HPDE6-E6E7 (cell line): ENCODE results near the gene ZNF415.
"Not testable (repeated sequence)": the region's sequence is repeated elsewhere in the genome, so short reads cannot be mapped to it uniquely, and the experiment has no call there.

ENCODE experiments used
- DNase-seq: peaks from one replicate; pipeline ENCODE4 v3.0.0; 2011; ENCODE audit warnings: missing footprints; ENCODE audit errors: extremely low spot score

ZNF415 gene

GRCh38 chr19:53102756-53103233, 29.9 kb downstream of the ZNF415 start:
- peak; percentile 14 for DNase-seq

DNA sequence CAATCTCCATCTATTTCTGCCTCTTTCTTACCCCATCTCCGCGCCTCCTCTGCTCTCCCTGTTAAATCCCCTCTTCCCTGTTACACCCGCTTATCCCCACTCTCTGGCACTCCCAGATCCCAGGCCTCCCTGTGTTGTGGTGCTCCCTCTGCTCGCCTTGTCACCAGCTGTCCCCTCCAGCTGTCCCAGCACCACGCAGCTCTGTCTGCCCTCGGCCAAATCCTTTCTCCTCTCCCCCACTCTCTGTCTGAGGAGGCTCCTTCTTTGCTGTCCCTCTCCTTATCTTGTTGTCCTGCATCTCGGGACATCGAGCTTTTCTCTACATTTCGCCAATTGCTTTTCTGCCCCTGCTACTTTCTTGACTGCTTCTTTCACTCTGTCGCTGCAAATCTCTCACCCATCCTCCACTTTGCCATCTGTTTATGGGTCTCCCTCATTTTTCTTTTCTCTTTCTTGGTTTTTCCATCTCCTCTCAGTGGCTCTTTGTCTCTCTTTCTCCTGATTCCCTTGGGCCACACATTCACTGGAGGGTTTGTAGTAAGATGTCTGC, 30.4 kb downstream of the ZNF415 start:
- no peak for DNase-seq

GRCh38 chr19:53101518-53101917, 31.2 kb downstream of the ZNF415 start:
- no peak for DNase-seq

GRCh38 chr19:53098570-53098969, 34.1 kb downstream of the ZNF415 start:
- DNase-seq, result not testable (repeated sequence)

GRCh38 chr19:53096982-53097690, 35.6 kb downstream of the ZNF415 start:
- not testable (repeated sequence) for DNase-seq

GRCh38 chr19:53096579-53096978, 36.1 kb downstream of the ZNF415 start:
- DNase-seq, result not testable (repeated sequence)

DNA sequence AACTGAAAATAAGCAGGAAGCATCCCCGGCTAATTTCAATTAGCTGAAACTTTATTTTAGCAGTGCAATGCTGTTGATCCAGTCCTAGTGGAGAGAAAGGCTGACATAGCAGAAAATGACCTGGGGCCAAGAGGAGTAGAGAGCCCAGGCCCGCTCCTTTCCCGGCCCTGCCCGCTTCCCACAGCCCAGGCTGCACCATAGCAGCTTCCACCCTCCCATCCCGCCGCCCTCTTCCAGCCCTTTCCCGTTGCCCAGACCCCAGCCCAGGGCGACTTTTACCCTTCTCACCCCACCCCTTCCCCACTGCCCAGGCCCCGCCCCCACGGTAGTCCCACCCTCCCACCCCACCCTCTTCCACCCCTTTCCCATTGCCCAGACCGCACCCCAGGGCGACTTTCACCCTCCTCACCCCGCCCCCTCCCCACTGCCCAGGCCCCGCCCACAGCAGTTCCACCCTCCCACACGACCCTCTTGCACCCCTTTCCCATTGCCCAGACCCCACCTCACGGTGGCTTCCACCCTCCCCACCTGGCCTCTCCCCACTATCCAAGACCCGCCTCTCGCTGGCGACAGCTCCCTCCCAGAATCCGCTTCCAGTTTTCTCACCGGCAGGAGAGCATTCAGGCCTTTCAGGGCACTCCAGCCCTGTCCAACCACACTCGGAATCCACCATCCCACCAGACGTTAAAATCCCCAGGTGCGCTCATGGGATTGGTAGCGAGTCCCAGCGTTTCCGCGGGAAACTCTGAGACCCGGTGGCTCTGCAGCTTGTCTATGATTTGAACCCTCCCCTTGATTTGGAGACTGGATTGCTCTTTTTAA, 37.7 kb downstream of the ZNF415 start:
- no peak for DNase-seq

DNA sequence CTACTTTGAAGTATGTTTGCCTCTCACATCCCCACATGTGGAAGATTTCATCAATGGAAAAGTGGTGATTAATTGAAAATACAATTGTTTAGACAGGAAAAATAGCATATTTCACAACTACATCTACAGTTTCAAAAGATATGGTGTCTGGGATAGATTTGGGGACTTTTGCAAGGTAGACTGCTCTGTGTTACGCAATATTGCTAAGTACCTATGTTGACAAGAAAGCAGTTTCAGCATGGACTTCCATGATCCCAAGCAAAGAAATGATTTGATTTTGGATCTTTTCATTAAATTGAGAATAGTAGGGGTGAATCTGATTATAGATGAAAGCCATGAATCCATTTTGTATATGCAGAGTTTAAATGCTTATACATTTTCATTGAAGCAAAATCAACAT, 40.0 kb downstream of the ZNF415 start:
- no peak for DNase-seq

GRCh38 chr19:53091413-53092254, 41.1 kb downstream of the ZNF415 start:
- no peak for DNase-seq

DNA sequence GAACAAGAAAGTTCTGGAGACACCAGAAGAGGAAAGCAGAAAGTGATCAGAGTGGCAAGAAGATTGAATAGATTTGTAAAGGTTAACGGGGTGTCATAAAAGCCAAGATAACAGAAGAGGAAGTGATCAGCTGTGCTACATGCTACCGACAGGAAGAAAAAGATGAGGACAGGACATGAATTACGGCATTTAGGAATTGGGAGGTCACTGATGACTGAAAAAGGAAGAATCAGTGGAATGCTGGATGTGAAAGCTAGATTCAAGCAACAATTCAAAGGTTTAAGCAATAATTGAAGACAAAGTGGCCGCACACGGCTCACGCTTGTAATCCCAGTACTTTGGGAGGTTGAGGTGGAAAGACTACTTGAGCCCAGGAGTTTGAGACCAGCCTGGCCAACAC, 44.6 kb downstream of the ZNF415 start:
- DNase-seq, result no peak

DNA sequence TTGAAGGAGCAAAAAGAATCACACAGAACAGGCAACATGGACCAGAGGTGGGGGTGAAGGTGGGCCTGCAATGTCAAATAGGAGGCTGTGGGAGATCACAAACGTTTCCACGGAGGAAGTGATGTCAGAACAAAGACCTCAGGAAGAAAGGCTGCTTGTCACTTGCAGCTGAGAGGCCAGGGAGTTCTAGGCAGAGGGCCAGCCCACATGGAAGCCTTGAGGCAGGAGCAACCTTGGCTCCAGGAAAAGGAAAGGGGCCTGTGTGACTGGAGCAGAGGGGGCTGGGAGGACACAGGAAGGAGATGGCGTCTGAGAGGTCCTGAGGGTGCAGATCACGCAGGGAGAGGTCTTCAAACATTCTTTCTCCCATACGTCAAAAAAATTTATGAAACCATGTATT, 45.8 kb downstream of the ZNF415 start:
- no peak for DNase-seq

DNA sequence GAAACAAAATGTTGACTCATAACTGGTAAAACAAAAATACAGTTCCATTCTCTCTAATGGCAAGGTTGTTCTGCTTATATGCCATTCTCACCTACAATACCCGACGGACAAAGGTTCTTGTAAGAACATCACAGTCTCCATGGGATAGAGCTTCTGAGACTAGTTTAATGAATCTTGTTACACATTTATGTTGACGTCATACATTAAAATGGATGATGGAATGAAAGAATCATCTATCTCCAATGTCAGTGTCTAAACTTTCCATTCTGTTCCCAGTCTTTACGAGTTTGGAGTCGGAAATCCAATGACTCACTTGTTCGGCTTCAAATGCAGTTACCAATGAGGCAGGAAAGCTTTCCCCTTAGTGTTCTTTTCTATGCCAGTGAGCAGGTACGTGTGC, 47.2 kb downstream of the ZNF415 start:
- DNase-seq, result no peak

GRCh38 chr19:53082929-53083328, 49.8 kb downstream of the ZNF415 start:
- no peak for DNase-seq

DNA sequence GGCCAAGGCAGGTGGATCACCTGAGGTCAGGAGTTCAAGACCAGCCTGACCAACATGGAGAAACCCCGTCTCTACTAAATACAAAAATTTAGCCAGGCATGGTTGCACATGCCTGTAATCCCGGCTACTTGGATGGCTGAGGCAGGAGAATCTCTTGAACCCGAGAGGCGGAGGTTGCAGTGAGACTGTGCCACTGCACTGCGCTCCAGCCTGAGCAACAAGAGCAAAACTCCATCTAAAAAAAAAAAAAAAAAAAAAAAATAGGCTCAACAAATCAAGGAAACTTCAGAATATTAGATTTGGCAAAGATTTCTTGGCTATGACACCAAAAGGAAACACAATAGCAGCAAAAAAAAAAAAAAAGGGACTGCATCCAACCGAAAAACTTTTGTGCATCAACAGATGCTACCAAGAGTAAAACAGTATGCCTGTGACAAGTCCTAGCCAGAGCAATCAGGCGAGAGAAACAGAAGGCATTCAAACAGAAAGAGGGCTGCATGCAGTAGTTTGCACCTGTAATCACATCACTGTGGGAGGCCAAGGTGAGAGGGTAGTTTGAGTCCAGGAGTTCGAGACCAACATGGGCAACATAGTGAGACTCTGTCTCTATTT, 53.3 kb downstream of the ZNF415 start:
- DNase-seq, result no peak

DNA sequence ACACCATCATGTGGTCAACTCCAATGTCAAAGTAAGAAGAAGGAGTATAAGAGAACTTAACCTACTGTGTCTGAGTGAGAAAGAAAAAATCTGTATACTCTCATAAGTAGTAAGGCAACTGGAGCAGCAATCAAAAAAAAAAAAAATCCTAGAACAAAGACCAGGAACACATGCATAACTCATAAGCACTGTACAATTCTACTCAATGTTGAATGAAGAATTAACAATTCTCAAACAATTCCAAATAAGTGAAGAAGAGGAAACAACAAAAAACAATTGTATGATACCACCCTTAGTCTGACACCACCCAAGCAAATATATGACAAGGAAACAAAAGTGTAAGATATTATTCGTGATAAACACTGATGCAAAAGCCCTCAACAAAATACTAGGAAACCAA, 54.0 kb downstream of the ZNF415 start:
- no peak for DNase-seq

DNA sequence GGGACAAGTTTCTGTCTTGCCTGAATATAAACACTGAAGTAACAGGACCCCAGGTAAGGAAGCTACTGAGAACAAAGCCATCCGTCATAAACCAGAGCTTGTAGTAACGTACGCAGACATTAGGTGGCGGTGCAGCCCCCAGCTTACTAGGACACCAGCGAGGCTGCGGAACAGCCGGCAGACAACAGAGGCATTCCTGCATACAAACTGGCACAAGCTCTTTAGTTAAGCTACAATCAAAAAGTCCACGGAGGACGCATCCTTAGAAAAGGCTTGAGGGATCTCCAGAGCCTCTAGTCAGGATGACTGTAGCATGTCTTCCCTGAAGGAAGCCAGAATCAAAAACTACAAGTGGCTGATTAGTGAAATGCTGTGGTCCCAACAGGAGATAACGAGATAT, 55.7 kb downstream of the ZNF415 start:
- no peak for DNase-seq

GRCh38 chr19:53068834-53069233, 63.9 kb downstream of the ZNF415 start:
- no peak for DNase-seq

GRCh38 chr19:53068199-53068598, 64.5 kb downstream of the ZNF415 start:
- DNase-seq, result no peak

- peak; percentile 60 for DNase-seq
Observed at GRCh38 chr19:53057904-53058580, 74.7 kb downstream of the ZNF415 start.
